Kasumi-1 (cell line): ENCODE results near the gene MYT1.
"Not testable (repeated sequence)": the region's sequence is repeated elsewhere in the genome, so short reads cannot be mapped to it uniquely, and the experiment has no call there.

Experiments used
- DNase-seq, 2 experiments: peaks; one replicate each; lab custom pipeline; 2025; lab: John Stamatoyannopoulos, UW

The MYT1 gene

DNA sequence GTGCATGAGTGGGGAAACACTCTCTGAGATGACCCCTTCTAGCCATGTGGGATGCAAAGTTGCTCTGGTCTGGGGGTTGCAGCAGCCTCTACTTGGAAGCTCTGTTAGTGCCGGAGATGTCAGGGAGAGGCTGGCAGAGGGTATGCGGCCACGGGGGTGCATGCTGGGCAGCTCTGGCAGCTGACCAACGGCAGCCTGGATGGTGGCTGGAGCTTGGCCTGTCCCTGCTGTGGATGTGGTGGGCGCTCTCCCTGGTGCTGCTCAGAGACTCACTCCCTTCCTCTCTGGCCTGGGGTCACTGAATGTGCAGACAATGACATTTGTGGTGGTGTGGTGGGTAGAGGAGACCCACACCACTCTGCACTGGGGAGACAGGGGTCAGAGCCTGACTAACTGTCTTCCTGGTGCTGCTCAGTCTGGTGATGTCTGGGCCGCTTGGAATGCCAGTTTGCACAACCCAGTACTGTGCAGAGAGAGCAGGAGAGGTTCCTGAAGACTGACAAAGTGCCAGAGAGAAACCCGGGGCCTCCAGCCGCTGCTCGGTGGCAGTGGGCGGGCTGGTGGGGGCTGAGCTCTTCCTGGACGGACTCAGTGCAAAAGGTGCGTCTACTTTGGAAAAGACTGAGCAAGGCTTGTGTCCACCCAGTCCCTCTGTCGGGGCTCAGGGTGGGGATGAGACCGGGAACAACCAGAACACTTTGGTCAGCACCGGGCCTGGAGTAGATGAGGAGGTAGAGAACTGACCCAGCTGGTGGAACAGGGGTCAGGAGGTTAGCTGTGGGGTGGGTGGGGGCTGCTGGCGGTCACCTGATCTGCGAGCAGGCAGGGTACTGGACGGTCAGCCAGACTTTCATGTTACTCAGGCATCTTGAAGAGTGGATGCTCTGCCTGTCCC, 2.7 kb downstream of the MYT1 start:
- DNase-seq: no peak

DNA sequence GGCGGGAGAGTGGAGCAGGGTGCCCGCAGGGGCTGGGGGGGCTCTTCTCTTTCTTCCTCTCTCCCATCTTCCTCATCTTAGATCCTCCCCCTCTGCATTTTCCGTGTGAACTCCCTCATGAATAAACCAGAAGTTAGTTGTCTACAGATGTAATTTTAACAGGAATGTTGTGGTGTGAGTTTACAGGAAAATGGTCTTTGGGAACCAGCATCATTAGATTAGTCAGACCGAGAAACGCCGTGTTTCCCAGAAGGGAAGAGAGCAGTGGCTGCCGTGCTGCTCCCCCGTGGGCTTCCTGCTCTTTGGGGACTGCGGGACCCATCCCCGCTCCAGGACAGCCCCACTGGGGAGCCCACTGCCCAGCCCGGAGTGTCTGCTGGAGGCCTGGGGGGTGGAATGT, 3.4 kb downstream of the MYT1 start:
- no peak for DNase-seq

DNA sequence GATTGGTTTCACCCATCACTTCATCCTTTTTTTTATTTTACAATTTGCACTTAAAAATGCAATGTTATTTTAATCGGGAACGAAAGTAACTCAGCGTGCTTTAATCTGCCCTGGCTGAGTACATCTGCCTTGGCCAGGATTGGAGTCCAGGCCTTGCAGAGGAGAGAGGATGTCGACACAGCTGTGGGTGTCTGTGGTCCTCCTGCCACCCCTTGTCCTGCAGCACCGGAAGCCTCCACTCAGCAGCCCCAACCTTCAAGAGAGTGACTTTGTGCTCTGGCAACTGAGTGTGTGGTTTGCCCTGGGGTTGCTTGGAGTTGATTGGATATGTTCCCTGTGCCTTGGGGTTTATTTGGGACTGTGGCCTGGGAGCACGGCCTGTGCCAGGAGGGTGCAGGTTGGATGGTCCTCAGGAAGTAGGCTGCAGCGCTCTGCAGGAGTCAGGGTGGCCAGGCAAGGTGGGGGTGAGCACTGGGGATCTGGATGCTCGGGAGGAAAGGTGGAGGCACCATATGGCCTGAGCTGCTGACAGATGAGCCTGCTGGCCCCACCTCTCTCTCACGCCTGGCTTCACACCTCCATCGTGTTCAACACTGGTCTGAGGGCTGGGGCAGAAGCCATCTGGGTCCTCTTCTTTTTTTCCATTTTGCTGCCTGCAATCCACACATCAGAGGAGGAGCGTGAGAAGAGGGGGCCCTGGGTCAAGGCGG, 4.3 kb downstream of the MYT1 start:
- no peak for DNase-seq

DNA sequence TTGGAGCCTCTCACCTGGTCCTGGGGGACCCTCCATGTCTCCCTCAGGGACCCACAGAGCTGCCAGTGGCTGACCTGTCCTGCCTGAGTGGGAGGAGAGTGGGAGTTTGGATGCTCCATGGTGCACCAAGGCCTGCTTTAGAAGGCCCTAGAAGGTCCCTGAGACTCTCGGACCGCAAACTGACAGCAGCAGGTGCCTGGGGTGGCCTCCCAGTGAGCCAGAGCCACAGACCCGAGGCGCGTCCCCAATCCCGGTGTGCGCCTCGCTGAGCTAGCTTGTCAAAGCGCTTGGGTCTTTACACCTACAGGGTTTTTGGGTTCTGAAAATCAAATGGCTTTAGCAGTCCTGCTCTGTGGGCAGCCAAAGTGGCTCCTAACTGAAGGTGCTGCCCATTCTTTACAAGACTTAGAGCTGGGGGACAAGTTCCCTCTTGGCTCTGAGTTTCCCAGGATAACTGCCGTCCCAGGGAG, 4.9 kb downstream of the MYT1 start:
- no peak for DNase-seq

DNA sequence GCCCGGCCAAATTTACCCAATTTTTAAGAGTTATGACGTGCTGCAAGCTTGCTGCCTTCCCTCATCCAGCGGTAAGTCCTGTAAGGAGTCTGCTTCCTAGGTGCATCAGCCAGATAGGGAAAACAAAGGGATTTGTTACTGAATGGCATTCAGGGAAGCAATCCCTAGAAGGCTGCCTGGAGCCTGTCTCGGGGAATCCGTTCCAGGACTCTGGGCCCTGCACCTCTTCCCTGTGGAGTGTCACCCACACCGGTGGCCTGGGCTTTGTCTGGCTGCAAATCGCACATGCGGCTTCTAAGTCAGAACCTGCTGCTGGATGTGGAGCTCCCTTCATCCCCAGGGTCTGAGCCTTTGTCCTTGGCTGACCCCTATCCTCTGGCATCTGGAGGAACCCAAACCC, 7.0 kb downstream of the MYT1 start:
- DNase-seq: no peak

DNA sequence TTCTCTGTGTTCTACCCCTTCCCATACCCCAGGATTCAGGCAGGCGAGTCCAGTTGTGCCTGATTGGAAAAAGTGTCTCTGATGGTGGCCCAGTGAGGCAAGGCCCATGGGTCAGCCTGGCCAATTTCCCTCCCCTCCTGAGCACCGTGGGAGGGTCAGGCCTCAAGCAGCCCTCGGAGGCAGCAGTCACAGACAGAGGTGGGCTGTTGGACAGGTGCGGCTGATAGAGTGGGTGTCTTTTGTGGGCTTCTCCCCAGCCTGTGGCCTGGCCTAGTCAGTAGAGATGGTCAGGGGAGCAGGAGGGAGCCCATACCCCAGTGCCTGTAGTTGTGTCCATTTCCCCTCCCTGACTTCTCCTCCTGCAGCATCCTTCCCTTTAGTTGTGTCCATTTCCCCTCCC, 8.9 kb downstream of the MYT1 start:
- no peak for DNase-seq

DNA sequence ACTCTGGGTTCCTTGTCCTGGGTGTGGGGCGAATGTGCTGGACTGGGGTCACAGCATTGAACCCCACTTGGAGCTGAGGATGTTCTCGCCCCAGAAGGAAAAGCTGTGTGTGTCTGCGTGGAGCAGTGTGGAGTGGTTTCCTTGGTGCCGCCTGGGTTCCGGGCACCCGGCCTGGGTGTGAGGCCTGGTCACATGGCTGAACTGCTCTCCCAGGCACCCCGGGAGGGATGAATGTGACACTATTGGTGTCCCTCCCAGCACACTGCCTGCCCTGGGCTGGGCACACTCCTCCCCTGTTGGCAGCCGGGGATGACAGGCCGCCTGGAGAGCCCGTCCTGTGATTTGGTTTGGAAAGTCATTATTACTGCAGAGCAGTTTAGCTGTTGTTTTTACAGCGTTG, 12.3 kb downstream of the MYT1 start:
- no peak for DNase-seq

DNA sequence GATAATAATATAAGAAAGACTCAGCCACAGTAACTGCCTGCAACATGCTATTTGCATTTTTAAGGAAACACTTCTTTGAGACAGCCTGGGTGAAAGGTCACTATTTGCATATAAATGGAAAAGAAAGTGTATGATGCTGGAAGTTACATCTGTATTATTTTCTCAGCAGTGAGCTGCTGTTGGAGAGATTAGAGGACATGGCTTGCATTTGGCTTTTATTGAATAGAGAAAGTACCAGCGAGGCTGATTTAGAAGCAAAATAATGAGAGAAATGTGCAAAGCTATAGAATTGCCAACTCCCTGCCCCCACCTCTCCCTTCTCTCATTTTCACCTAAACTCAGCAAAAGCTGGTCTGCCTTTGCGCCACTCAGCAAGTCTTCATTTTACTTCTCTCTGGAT, 12.7 kb downstream of the MYT1 start:
- DNase-seq: no peak

DNA sequence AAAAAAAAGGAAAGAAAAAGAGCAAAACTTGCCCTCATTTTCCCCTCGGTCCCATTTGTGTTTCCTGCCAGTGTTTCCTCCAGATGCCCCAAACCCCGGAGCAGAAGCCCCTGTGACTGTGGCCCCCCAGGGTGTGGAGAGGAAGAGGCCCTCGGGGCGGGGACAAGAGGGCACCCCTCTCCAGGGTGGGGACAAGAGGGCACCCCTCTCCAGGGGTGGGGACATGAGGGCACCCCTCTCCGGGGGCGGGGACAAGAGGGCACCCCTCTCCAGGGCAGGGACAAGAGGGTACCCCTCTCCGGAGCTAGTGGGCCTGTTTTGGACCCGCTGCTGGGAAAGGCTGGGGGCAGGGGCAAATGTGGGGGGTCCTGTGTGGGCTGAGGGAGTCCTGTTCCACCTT, 13.1 kb downstream of the MYT1 start:
- no peak for DNase-seq

DNA sequence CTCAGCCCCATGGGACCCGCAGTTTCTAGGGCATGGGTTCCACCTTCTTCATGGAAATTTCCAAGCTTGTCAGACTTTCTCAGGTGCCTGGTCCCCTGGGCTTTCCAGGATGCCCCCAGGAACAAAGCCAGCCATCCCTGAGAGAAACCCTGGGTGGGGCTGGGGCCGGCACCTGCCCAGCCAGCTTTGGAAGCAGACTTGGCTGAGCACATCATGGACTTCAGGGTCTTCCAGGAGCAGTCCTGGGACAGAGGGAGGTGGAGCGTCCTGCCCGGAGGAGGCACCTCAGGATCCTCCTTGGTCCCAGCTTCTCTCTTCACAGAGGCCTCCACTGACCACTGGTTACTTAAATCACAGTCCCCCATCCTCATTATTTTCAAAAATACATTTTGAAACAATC, 13.5 kb downstream of the MYT1 start:
- no peak for DNase-seq

DNA sequence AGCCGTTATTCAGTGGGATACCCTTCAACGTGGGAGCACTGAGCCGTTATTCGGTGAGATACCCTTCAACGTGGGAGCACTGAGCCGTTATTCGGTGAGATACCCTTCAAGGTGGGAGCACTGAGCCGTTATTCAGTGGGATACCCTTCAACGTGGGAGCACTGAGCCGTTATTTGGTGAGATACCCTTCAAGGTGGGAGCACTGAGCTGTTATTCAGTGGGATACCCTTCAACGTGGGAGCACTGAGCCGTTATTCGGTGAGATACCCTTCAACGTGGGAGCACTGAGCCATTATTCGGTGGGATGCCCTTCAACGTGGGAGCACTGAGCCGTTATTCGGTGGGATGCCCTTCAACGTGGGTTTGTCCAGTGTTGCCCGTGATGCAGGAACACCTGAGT, 14.7 kb downstream of the MYT1 start:
- DNase-seq: not testable (repeated sequence)

DNA sequence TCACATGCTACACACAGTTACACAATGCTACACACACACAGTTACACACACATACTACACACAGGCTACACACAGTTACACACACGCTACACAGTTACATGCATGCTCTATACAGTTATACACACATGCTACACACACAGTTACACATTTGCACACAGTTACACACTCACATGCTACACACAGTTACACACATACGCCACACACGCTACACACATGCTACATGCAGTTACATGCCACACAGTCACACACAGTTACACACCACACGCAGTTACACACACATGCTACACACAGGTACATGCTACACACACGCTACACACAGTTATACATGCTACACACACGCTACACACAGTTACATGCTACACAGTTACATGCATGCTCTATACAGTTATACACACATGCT, 15.6 kb downstream of the MYT1 start:
- no peak for DNase-seq

DNA sequence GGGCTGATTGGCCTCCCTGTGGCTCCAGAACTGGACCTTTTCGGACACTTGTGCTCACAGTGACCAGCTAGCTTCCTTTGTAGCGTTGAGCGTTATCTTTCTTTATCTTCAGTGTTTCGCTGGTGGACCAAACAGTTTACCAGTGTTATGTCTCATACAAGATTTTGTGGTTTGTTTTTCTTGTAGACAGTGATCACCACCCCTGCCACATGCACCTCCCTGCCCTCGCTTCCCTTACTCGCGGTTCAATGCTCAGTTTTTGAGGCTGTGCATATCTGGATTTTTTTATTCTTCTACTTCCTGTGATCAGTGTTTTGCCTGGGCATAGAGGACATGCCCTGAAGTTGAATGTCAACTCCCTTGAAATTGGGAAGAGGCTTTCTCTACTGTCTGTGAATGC, 16.4 kb downstream of the MYT1 start:
- DNase-seq: no peak

DNA sequence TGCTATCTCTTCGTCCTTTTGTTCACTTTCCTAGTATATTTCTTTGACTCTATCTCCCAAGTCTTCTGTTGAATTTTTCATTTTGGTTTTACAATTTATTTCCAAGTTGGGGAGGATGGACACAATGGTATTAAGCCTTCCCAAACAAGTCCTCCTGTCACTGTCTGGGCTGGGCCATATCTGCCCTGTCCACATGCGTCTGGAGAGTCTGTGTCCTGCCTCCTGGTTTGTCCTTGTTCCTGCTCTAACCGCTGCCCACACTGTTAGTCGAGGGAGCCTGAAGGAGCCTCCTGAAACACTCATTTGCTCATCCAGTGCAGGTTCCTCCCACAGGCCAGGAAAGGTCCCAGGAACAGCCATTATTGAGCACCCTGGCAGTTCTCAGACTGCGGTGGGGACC, 17.1 kb downstream of the MYT1 start:
- no peak for DNase-seq

DNA sequence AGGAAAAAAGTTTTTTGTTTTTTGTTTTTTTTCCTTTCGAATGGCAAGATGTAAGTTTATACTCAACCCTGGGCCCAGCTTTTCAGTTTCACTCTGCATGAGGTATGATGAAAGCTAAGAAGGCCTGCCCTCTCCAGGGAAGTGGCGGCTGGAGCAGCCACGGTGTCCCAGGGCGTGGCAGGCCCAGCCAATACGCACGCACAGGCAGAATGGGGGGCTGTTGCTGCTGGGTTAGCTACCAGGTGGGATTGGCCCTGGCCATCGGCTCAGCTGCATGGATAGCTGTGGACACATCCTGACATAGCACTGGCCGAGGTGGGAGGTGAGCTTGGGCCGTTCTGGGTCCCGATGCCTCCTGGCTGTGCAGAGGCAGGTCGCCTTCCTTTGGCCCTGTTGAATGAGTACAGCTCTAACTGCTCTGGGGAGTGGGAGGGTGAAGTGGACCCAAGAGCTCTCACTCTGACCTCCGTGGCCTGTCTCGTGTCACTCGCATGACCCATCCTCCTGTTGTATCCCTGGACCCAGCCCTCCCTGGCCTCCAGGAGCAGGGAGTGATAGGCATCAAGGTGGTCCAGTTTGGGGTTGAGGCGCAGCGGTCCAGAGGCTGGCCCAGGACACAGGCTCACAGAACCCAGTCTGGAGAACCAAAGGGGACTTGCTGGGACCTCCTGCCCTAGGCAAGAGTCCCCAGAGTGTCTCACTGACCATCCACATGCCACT, 18.1 kb downstream of the MYT1 start:
- DNase-seq: no peak

DNA sequence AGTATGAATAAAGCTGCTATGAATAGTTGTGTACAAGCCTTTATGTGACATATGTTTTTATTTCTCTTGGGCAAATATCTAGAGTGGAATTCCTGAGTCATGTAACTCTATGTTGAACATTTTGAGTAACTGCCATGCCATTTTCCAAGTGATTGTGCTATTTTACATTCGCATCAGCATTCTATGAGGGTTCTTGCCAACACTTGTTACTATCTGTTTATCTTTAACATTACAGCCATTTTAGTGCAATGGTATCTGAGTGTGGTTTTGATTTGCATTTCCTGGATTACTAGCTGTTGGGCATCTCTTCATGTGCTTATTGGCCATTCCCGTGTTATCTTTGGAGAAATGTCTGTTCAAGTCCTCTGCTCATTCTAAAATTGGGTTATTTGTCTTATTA, 19.1 kb downstream of the MYT1 start:
- no peak for DNase-seq

DNA sequence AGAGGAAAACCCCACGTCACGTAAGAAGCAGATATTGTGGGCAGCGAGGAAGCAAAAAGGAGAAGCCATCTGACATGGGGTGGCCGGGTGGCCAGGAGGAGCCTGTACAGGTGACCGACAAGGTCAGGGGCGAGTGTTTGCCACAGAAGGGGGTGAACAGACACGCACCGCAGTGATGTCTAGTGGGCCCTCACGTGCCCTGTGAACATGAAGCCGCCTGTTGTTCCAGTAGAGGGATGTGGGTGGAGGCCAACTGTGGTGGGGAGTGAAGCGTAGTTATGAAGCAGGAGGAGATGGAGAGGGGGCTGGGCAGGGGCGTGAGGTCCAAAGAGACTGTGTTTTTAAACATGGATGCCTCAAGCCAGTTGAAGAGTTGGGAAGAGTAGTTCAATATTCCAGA, 20.5 kb downstream of the MYT1 start:
- no peak for DNase-seq

DNA sequence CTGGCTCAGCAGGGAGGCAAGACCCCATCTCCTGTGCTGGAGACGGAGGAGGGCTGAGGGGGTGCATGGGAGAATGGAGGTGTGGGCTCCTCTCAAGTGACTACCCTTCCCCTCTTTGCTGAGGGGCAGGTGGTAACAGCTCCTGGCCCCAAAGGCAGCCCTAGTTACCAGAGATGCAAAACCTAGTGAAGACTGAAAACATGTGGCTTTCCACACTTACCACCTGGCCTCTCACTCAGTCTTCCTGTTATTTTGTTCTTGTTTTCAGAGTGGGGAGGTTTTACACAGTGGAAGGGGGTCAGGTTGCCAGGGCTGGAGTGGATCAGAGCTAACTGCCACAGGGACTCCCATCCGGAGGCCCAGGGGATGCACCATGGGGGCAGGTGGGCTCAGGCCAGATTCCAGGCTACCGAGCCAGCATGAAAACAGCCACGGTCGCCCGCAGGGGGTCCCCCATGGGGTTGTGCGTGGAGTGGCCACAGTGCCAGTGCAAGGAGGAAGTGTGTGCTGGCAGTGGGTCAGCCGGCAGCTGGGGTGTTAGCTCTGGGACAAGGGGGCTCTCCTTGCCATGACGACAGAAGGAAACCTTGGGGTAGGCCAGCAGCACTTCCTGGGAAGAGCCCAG, 21.1 kb downstream of the MYT1 start:
- no peak for DNase-seq

DNA sequence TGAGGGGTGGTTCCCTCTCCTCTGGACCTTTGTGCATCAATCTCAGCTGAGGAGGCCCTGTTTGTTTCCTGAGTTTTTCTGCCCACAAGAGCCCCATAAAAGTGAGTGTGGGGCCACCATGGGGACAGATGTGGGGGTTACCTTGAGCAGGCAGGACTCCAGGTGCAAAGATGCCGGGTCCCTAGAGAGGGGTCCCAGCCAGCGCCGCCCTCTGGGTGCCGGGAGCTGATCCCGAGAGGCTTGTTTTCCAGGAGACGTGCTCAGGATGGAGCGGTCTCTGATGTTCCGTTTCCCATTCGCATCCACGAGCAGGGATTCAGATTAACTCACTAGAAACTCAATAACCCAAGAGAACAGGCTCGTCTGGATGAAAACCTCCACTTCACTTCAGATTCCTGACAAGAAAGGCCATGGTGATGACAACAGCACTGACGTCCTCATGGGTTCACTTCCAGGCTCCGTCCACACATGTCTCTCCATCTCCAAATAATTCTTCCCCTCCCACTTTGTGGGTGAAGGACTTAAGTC, 21.9 kb downstream of the MYT1 start:
- no peak for DNase-seq

DNA sequence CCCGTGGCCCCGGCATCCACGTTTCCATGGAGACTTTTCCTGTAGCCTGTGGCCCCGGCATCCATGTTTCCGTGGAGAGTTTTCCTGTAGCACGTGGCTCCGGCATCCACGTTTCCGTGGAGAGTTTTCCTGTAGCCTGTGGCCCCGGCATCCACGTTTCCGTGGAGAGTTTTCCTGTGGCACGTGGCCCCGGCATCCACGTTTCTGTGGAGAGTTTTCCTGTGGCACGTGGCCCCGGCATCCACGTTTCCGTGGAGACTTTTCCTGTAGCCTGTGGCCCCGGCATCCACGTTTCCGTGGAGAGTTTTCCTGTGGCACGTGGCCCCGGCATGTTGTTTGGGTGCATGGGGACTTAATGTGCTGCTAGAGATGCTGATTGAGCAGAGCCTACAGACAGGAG, 23.0 kb downstream of the MYT1 start:
- not testable (repeated sequence) for DNase-seq

DNA sequence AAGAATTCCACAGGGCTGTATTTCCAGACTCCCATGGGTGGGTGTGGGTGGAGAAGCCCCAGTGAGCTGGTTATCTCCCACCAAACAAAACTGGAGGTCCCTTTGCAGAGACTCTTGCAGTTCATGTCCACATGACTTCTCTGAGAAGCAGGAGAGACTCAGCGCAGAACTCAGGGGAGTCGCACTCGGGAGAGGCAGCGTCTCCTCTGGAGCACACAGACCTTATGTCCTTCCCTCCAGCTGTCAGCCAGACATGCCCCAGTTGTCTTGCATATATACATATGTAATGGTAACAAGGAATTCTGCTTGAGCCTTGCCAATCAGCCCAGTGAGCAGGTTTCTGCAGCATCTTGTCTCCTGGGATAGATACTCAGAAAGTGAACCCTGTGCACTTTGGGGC, 23.8 kb downstream of the MYT1 start:
- no peak for DNase-seq
